IMR-90 (cell line): ENCODE measurements around the gene RAD51B.

Experiments
- BHLHE40 ChIP-seq: fragments of 150-350 bp; IDR thresholded peaks from 2 replicates; pipeline ENCODE4 v1.6.1; 2016; ENCODE audit warnings: mild to moderate bottlenecking, low read depth, low read length
- CHD1 ChIP-seq: IDR thresholded peaks from 2 replicates; pipeline ENCODE4 v1.6.1; 2012; ENCODE audit warnings: low read depth, low read length, improper control_type of control experiment
- CTCF ChIP-seq: conservative IDR thresholded peaks from 2 replicates; pipeline ENCODE4 v1.5.1; 2012; ENCODE audit warnings: mild to moderate bottlenecking, low read depth, low read length, improper control_type of control experiment
- FOS ChIP-seq: fragments of 150-350 bp; IDR thresholded peaks from 2 replicates; pipeline ENCODE4 v1.6.1; 2016; ENCODE audit warnings: low read depth, low read length
- MAFK ChIP-seq: IDR thresholded peaks from 2 replicates; pipeline ENCODE4 v1.6.1; 2012; ENCODE audit warnings: low read depth, low read length, improper control_type of control experiment
- MAZ ChIP-seq: IDR thresholded peaks from 2 replicates; pipeline ENCODE4 v1.6.1; 2012; ENCODE audit warnings: low read depth, mild to moderate bottlenecking, low read length, improper control_type of control experiment, moderate library complexity, borderline replicate concordance
- MXI1 ChIP-seq: IDR thresholded peaks from 2 replicates; pipeline ENCODE4 v1.6.1; 2012; ENCODE audit warnings: low read depth, mild to moderate bottlenecking, low read length, moderate library complexity, borderline replicate concordance
- POLR2A ChIP-seq: IDR thresholded peaks from 2 replicates; pipeline ENCODE4 v1.6.1; 2012; ENCODE audit warnings: mild to moderate bottlenecking, low read depth, low read length
- RAD21 ChIP-seq: IDR thresholded peaks from 2 replicates; pipeline ENCODE4 v1.6.1; 2012; ENCODE audit warnings: low read length, improper control_type of control experiment
- RCOR1 ChIP-seq: IDR thresholded peaks from 2 replicates; pipeline ENCODE4 v1.6.1; 2012; ENCODE audit warnings: mild to moderate bottlenecking, low read length, improper control_type of control experiment; ENCODE audit not compliant: insufficient replicate concordance
- RFX5 ChIP-seq: IDR thresholded peaks from 2 replicates; pipeline ENCODE4 v1.8.0; 2012; ENCODE audit warnings: low read depth, mild to moderate bottlenecking, low read length, moderate library complexity
- SMC3 ChIP-seq: fragments of 150-350 bp; IDR thresholded peaks from 2 replicates; pipeline ENCODE4 v1.6.1; 2016; ENCODE audit warnings: low read depth, mild to moderate bottlenecking, antibody characterized with exemption, low read length, moderate library complexity
- USF2 ChIP-seq: fragments of 150-350 bp; IDR thresholded peaks from 2 replicates; pipeline ENCODE4 v1.6.1; 2017; ENCODE audit warnings: mild to moderate bottlenecking, antibody characterized with exemption, low read length, low read depth

GRCh38 chr14:68033336-68033932 is 213.9 kb downstream of the RAD51B start:
- TF ChIP-seq CTCF, result no peak
- no peak for TF ChIP-seq MXI1
- no peak for TF ChIP-seq POLR2A
- TF ChIP-seq MAZ, result no peak
- TF ChIP-seq MAFK, result no peak
- TF ChIP-seq SMC3, result no peak
- no peak for TF ChIP-seq RFX5
- TF ChIP-seq FOS, result no peak
- no peak for TF ChIP-seq RCOR1
- no peak for TF ChIP-seq RAD21
- no peak for TF ChIP-seq CHD1
- TF ChIP-seq USF2, result no peak
- no peak for TF ChIP-seq BHLHE40
